Measurements from ENCODE around the gene TACO1.

DNA sequence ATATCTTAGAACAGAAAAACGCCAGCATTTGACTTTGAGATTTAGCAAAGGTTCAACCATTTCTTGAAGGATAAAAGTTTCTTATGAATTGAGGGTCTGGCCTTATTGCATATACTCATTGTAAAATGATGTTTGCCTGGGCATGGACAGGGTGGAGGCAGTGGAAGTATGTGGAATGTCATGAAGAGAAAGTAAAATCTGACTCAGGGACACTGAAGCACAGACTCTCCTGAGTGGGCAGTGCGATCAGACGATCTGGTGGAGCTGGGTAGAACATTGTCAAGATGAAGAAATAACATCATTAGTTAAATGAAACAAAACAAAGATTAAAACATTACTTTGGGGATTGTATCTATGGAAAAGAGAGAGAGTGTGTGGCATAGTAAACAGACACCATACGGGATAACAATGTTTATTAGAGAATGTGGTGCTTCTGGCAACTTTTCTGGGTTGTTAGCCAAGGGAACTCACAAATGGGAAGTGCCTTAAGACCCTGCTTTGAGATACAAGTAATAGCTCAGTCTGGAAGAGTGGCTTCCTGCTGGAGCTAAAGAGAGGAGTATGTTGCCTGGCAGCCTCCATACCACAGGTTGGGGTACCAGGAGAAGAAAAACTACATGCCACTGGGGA, 26.0 kb downstream of the TACO1 start:
- TF ChIP-seq, protein P1, sequence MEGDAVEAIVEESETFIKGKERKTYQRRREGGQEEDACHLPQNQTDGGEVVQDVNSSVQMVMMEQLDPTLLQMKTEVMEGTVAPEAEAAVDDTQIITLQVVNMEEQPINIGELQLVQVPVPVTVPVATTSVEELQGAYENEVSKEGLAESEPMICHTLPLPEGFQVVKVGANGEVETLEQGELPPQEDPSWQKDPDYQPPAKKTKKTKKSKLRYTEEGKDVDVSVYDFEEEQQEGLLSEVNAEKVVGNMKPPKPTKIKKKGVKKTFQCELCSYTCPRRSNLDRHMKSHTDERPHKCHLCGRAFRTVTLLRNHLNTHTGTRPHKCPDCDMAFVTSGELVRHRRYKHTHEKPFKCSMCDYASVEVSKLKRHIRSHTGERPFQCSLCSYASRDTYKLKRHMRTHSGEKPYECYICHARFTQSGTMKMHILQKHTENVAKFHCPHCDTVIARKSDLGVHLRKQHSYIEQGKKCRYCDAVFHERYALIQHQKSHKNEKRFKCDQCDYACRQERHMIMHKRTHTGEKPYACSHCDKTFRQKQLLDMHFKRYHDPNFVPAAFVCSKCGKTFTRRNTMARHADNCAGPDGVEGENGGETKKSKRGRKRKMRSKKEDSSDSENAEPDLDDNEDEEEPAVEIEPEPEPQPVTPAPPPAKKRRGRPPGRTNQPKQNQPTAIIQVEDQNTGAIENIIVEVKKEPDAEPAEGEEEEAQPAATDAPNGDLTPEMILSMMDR (IDR thresholded peaks at IDR 0.05), result no peak
- no peak for TF ChIP-seq POLR2A (IDR thresholded peaks at IDR 0.05)

Measured in uterus (tissue), 2 donors.